OCI-LY1 (cell line): Measurements from ENCODE around the gene DCP1B.

Experiments used
- H2AFZ ChIP-seq: fragments of 200-600 bp; sonication (generic), shearing (Covaris generic); 2 replicates; pipeline ENCODE4 v1.6.0; 2014; ENCODE audit warnings: antibody characterized with exemption, mild to moderate bottlenecking, low read length
- H3F3A ChIP-seq: fragments of 200-600 bp; sonication (generic), shearing (Covaris generic); 2 replicates; pipeline ENCODE4 v1.6.0; 2014; ENCODE audit warnings: mild to moderate bottlenecking, antibody characterized with exemption, low read length, moderate library complexity; ENCODE audit not compliant: insufficient read depth
- H3K27ac ChIP-seq: fragments of 200-600 bp; sonication (generic); 2 replicates; pipeline ENCODE4 v1.5.1; 2014; ENCODE audit warnings: low read length, mixed run types, mild to moderate bottlenecking, low read depth; ENCODE audit not compliant: poor library complexity, severe bottlenecking
- H3K27me3 ChIP-seq: fragments of 200-600 bp; sonication (generic); 2 replicates; pipeline ENCODE4 v1.6.0; 2014; ENCODE audit warnings: antibody characterized with exemption, mild to moderate bottlenecking, low read length, moderate library complexity; ENCODE audit not compliant: insufficient read depth
- H3K36me3 ChIP-seq: fragments of 200-600 bp; sonication (generic); 2 replicates; pipeline ENCODE4 v1.6.1; 2014; ENCODE audit warnings: mild to moderate bottlenecking, antibody characterized with exemption, low read length, moderate library complexity, mixed read lengths; ENCODE audit not compliant: insufficient read depth
- H3K4me1 ChIP-seq: fragments of 200-600 bp; sonication (generic); 2 replicates; pipeline ENCODE4 v1.5.1; 2014; ENCODE audit warnings: mild to moderate bottlenecking, low read length, moderate library complexity; ENCODE audit not compliant: insufficient read depth, severe bottlenecking
- H3K4me2 ChIP-seq: fragments of 200-600 bp; sonication (generic), shearing (Covaris generic); 2 replicates; pipeline ENCODE4 v1.6.1; 2014; ENCODE audit warnings: low read length
- H3K4me3 ChIP-seq: fragments of 200-600 bp; sonication (generic); 2 replicates; pipeline ENCODE4 v1.5.1; 2014; ENCODE audit warnings: low read length, low read depth, mild to moderate bottlenecking, mixed read lengths; ENCODE audit not compliant: poor library complexity, severe bottlenecking
- H3K79me2 ChIP-seq: fragments of 200-600 bp; shearing (Covaris generic); 2 replicates; pipeline ENCODE4 v1.6.1; 2016; ENCODE audit warnings: mixed run types, low read length, mixed read lengths; ENCODE audit not compliant: insufficient read depth
- H3K9ac ChIP-seq: fragments of 200-600 bp; sonication (generic), shearing (Covaris generic); 2 replicates; pipeline ENCODE4 v1.6.1; 2014; ENCODE audit warnings: mild to moderate bottlenecking, low read length, mixed read lengths
- H3K9me2 ChIP-seq: fragments of 200-600 bp; sonication (generic), shearing (Covaris generic); 2 replicates; pipeline ENCODE4 v1.6.1; 2014; ENCODE audit warnings: low read depth, mild to moderate bottlenecking, low read length, mixed read lengths
- H3K9me3 ChIP-seq: fragments of 200-600 bp; shearing (Covaris generic); 2 replicates; pipeline ENCODE4 v1.6.1; 2014; ENCODE audit warnings: low read length, mixed read lengths
- H4K20me1 ChIP-seq: fragments of 200-600 bp; sonication (generic), shearing (Covaris generic); 2 replicates; pipeline ENCODE4 v1.6.0; 2016; ENCODE audit warnings: mild to moderate bottlenecking, low read length; ENCODE audit not compliant: insufficient read depth
- CTCF ChIP-seq: fragments of 200-600 bp; sonication (generic), shearing (Covaris generic); IDR thresholded peaks from 2 replicates; pipeline ENCODE4 v1.5.1; 2017; ENCODE audit warnings: mild to moderate bottlenecking, antibody characterized with exemption, low read length, moderate library complexity, mixed read lengths
- EZH2 ChIP-seq: fragments of 200-600 bp; sonication (generic), shearing (Covaris generic); IDR thresholded peaks from 2 replicates; pipeline ENCODE4 v1.8.0; 2017; ENCODE audit warnings: borderline replicate concordance, mixed run types, mild to moderate bottlenecking, antibody characterized with exemption, low read length, moderate library complexity, mixed read lengths

The DCP1B gene

GRCh38 chr12:2004113-2004929, at the start of gene DCP1B:
Gene DCP1B (minus strand): TSS chr12:2004457. CDS start chr12:2004431, 26 bp downstream.
- Histone ChIP-seq H3K9ac (peak within 1 kb of the TSS; percentile 88), H3F3A (0 out of 2 replicates have a peak, but pooled peaks cover 4% of the 10 kb centered on the region), H3K4me1 (peaks cover 24% of the 10 kb centered on the region), H3K9me2 (no peaks in the 10 kb centered on the region), H3K4me2 (peak within 1 kb of the TSS; percentile 84), H3K9me3 (no peaks in the 10 kb centered on the region), H4K20me1 (no peaks in the 10 kb centered on the region), H3K79me2 (no peaks in the 10 kb centered on the region), H3K27ac (peak within 1 kb of the TSS; percentile 32), H3K27me3 (no peaks in the 10 kb centered on the region), H3K4me3 (peak within 1 kb of the TSS; percentile 89), H3K36me3 (no peaks in the 10 kb centered on the region), H2AFZ (peak within 1 kb of the TSS; percentile 84)
- no peak for TF ChIP-seq CTCF
- TF ChIP-seq EZH2, result no peak

- Histone ChIP-seq H3F3A (no peaks in the 10 kb centered on the region), H3K27me3 (no peaks in the 10 kb centered on the region; the same call in 1 of the 2 replicates), H3K4me3 (no peak overlapping the region), H2AFZ (no peak overlapping the region), H3K9ac (no peak overlapping the region), H3K36me3 (no peaks in the 10 kb centered on the region), H3K27ac (no peak overlapping the region), H3K9me2 (no peaks in the 10 kb centered on the region), H3K79me2 (no peaks in the 10 kb centered on the region), H3K4me2 (no peak overlapping the region), H4K20me1 (no peaks in the 10 kb centered on the region), H3K4me1 (no peaks in the 10 kb centered on the region), H3K9me3 (no peaks in the 10 kb centered on the region)
- TF ChIP-seq CTCF (no peak), EZH2 (no peak)
These were observed 49.4 kb upstream of the DCP1B start for GRCh38 chr12:2053691-2054090.

GRCh38 chr12:2052826-2053678, 48.8 kb upstream of the DCP1B start, which contains the start of gene CACNA1C:
Gene CACNA1C (plus strand): TSS chr12:2052987. CDS start chr12:2053563, 576 bp downstream.
- no peak within 1 kb of the TSS for H3K9ac ChIP-seq

More at GRCh38 chr12:2052826-2053678, 48.8 kb upstream of the DCP1B start, which contains the start of gene CACNA1C:
- Histone ChIP-seq H3K9me2 (no peaks in the 10 kb centered on the region), H4K20me1 (no peaks in the 10 kb centered on the region), H3K9me3 (no peaks in the 10 kb centered on the region), H2AFZ (no peak within 1 kb of the TSS), H3K79me2 (no peaks in the 10 kb centered on the region), H3F3A (no peaks in the 10 kb centered on the region), H3K4me3 (no peak within 1 kb of the TSS), H3K27ac (no peak within 1 kb of the TSS), H3K36me3 (no peaks in the 10 kb centered on the region), H3K4me2 (no peak within 1 kb of the TSS), H3K27me3 (no peaks in the 10 kb centered on the region; the same call in 1 of the 2 replicates), H3K4me1 (no peaks in the 10 kb centered on the region)
- TF ChIP-seq CTCF (no peak), EZH2 (no peak)
